ENCODE data around the gene ZNF367. TPM values are rescaled to one million over a fixed set of nuclear protein-coding genes. Genes with fewer than 3 reads are reported as not detected.

The ZNF367 gene
- total and polyA plus RNA-seq, 2 of the 4 experiments (the other 2 are of a cell fraction) = 1.1 to 2.7 TPM

GRCh38 chr9:96436456-96437126 lies 18.4 kb upstream of the ZNF367 start:
- no peak overlapping the region for H2BK20ac ChIP-seq (ENCODE audit: low read depth, low read length)
- no peaks in the 10 kb centered on the region for H3K4me1 ChIP-seq (ENCODE audit: control insufficient read depth, insufficient read depth, low read length)
- BruUV-seq (replicated peaks) = no TSS peak
- no peak overlapping the region for H4K8ac ChIP-seq (ENCODE audit: low read depth in 2 of 2, low read length in 2 of 2)
- H2AFZ ChIP-seq (replicated peaks; ENCODE audit: low read length, poor library complexity) = peak overlapping the region; percentile 46
- no peaks in the 10 kb centered on the region for H3K9me1 ChIP-seq (ENCODE audit: insufficient read depth, low read length)
- ATAC-seq (ENCODE audit: low read depth) (no peak; the same call in 1 of the 2 replicates), DNase-seq (no peak)
- H3K23ac ChIP-seq (ENCODE audit: low read depth, low read length) = no peak overlapping the region
- WGBS, 2 experiments (ENCODE audit: extremely low coverage in 2 of 2, insufficient read length in 1 of 2) = 84% methylated on average over 9 of the region's 15 CpGs; no CpG with 5 or more reads in 1 of the 2 experiments
- H3K79me1 ChIP-seq (ENCODE audit: low read depth in 1 of 2, low read length in 2 of 2) = no peaks in the 10 kb centered on the region
- H3K14ac ChIP-seq (replicated peaks; ENCODE audit: low read depth, low read length) = no peak overlapping the region
- no peak overlapping the region for H3K4me3 ChIP-seq (ENCODE audit: insufficient read depth, low read depth, low read length)
- H4K91ac ChIP-seq (ENCODE audit: insufficient read depth, low read depth, low read length) = no peak overlapping the region
- TF ChIP-seq, protein P1, sequence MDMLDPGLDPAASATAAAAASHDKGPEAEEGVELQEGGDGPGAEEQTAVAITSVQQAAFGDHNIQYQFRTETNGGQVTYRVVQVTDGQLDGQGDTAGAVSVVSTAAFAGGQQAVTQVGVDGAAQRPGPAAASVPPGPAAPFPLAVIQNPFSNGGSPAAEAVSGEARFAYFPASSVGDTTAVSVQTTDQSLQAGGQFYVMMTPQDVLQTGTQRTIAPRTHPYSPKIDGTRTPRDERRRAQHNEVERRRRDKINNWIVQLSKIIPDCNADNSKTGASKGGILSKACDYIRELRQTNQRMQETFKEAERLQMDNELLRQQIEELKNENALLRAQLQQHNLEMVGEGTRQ (IDR thresholded peaks at IDR 0.05; ENCODE audit: low read depth, low read length) = no peak
- TF ChIP-seq MXI1 (IDR thresholded peaks at IDR 0.05; ENCODE audit: borderline replicate concordance, low read depth, low read length) (no peak), NFE2L2 (IDR thresholded peaks at IDR 0.05; ENCODE audit: low read depth, low read length) (no peak)
- no peaks in the 10 kb centered on the region for H4K20me1 ChIP-seq (ENCODE audit: insufficient read depth, low read length)
- H3K56ac ChIP-seq (ENCODE audit: extremely low read depth, insufficient read depth, low read length) = no peak overlapping the region
- peaks cover 4% of the 10 kb centered on the region; the same call in 1 of the 2 replicates for H3K9me3 ChIP-seq (ENCODE audit: control insufficient read depth, insufficient read depth, low read length)
- H3K4ac ChIP-seq (ENCODE audit: low read depth, low read length) = no peak overlapping the region
- POLR2A ChIA-PET (ENCODE audit: unreplicated experiment) = no interaction called here
- CTCF ChIA-PET = no interaction called here
- H3K27ac ChIP-seq (ENCODE audit: insufficient read depth, low read length) = no peak overlapping the region
- H2BK15ac ChIP-seq (ENCODE audit: low read depth, low read length) = no peak overlapping the region
- no peak overlapping the region for H4K5ac ChIP-seq (ENCODE audit: low read depth, low read length)
- intact Hi-C loops (cut with micrococcal nuclease) = no loop called here
- no peak overlapping the region for H2BK120ac ChIP-seq (ENCODE audit: low read depth, low read length)
- in situ Hi-C loops (cut with MboI; ENCODE audit: low sequenced_read_pairs) = no loop called here
- dilution Hi-C loops (cut with HindIII; ENCODE audit: low sequenced_read_pairs, unreplicated experiment) = no loop called here
- H3K18ac ChIP-seq (ENCODE audit: low read depth, low read length) = no peak overlapping the region
- no peaks in the 10 kb centered on the region for H3K36me3 ChIP-seq (ENCODE audit: control insufficient read depth, insufficient read depth, low read length)
- no peak overlapping the region for H3K9ac ChIP-seq (ENCODE audit: low read depth, low read length)
- no peak overlapping the region for H2AK9ac ChIP-seq (replicated peaks; ENCODE audit: low read depth, low read length, poor library complexity)
- H2BK5ac ChIP-seq (ENCODE audit: low read depth, low read length, poor library complexity, severe bottlenecking) = no peak overlapping the region
- H2AK5ac ChIP-seq (ENCODE audit: low read depth, low read length) = no peak overlapping the region
- no peaks in the 10 kb centered on the region for H3K27me3 ChIP-seq (ENCODE audit: control insufficient read depth, insufficient read depth, low read length)
- no peak overlapping the region for H3K4me2 ChIP-seq (ENCODE audit: low read depth, low read length)

Measured in IMR-90 (cell line).